HG02840 (cell line): ENCODE measurements around the gene UGCG.
"Not testable (repeated sequence)": the region's sequence is repeated elsewhere in the genome, so short reads cannot be mapped to it uniquely, and the experiment has no call there.

Experiments used
- ATAC-seq: cut with Tn5 transposase; IDR thresholded peaks from one replicate; pipeline ENCODE4 v1.9.1; 2021; ENCODE audit warnings: mild to moderate bottlenecking, moderate library complexity, moderate number of reproducible peaks; ENCODE audit not compliant: unreplicated experiment, low FRiP score

The UGCG gene

GRCh38 chr9:111895996-111896941 lies at the start of gene UGCG:
TSS of gene UGCG (plus strand) at chr9:111896814. CDS start at chr9:111897216, 402 bp downstream.
- ATAC-seq = peak; percentile 76

- no peak for ATAC-seq
These were observed 45.1 kb upstream of the UGCG start for GRCh38 chr9:111851553-111851952.

GRCh38 chr9:111852291-111852690 lies 44.3 kb upstream of the UGCG start:
- no peak for ATAC-seq

- ATAC-seq = no peak
These were observed 43.2 kb upstream of the UGCG start for GRCh38 chr9:111853450-111853827.

DNA sequence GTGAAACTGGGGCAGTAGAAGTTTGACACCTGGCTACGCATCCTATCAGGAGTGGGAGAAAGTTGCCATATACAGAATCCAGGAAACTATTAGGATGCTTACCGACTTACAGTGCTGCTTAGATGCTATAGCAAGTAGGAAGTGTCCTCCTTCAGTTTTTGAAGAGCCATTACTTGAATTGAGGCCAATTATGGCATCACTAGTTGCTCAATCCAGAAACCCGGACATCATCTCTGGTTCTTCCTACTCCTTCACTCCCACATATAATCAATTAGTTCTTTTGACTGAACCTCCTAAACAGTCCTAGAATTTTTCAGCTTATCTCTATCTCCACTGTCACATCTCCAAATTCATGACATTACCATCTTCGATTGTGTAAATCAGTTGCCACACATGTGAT lies 41.8 kb upstream of the UGCG start:
- ATAC-seq = no peak

DNA sequence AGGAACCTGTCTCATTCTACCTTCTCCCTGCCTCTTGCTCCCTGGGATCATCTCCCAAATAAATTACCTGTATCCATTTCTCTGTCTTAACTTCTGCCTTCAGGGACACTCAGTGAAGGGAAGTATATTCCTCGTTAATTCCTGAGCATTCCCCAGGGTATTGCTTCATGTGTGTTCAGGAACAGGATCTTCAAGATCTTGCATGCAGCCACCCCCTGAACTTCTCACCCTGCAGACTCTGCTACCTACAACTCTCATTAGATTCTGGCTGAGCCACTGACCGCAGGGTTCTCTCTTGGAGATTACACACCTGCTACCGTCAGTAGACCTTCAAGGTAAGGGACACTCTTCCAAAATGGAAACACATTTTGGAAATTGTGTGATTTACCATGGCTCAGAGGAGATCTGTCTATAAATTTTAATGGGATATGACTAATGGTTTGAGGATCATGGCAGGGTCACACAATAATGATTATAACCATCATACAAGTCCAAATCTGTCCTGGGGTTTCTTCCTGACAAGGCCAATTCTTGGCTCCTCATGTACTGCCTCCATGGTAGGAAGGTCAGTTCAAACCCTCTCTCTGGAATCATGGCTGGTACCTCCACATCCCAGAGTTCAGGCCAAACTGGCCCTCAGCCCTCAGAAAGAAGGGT lies 38.9 kb upstream of the UGCG start:
- no peak for ATAC-seq

- ATAC-seq = no peak
These were observed 36.2 kb upstream of the UGCG start for GRCh38 chr9:111860443-111860842.

- no peak for ATAC-seq
These were observed 33.0 kb upstream of the UGCG start for GRCh38 chr9:111863636-111864035.

GRCh38 chr9:111866976-111867375 lies 29.6 kb upstream of the UGCG start:
- ATAC-seq = no peak

DNA sequence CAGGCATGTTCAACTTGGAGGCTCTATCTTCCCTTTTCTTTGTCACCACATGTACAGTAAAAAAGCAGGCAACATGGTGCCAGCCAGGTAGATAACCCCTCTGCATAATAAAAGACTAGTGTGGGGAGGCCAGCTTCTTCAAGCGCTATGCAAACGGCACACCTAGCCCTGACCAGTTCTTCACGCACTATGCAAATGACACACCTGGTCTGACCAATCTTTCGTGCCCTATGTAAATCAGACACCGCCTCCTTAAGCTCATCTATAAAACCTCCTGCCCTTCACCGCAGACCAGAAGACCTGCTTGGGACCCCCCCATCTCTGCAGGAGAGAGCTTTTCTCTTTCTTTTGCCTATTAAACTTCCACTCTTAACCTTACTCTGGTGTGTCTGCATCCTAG lies 28.1 kb upstream of the UGCG start:
- no peak for ATAC-seq

- ATAC-seq = no peak
These were observed 25.7 kb upstream of the UGCG start for GRCh38 chr9:111870774-111871498.

DNA sequence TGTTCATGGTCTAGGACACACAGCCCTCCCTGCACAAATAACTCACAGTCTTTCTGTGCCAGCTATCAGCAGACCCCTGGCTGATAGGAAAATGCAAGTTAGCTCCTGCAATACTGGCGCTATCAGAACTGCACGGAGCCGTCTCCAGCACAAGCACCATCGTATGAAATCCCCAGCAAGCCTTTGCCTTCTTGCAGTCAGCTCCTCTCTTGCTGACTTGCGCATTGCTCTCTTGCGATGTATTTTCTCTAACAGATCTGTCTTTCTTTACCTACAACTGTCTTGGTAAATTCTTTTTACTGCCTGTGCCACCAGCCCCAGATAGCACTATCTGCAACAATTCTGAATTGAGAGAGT lies 25.1 kb upstream of the UGCG start:
- ATAC-seq = no peak

DNA sequence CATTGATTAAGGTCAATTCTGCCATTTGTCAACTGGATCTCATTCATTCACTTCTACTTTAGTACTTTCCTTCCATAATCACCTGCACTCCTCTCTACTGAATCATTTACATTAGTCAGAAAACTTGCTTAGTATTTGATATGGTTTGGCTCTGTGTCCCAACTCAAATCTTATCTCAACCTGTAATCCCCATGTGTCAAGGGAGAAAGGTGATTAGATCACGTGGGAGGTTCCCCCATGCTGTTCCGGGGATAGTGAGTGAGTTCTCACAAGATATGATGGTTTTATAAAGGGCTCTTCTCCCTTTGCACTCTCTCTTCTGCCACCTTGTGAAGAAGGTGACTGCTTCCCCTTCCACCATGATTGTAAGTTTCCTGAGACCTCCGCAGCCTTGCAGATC lies 23.7 kb upstream of the UGCG start:
- no peak for ATAC-seq

DNA sequence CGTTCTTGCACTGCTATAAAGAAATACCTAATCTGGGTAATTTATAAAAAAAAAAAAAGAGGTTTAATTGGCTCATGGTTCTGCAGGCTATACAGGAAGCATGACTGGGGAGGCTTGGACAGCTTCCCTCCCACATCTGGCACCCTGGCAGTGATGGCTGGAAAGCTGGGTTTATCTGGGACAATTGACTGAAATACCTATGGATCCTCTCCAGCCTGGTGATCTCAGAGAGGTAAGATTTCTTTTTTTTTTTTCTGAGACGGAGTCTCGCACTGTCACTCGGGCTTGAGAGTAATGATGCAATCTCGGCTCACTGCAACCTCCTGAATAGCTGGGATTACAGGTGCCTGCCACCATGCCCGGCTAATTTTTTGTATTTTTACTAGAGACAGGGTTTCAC lies 22.7 kb upstream of the UGCG start:
- no peak for ATAC-seq

DNA sequence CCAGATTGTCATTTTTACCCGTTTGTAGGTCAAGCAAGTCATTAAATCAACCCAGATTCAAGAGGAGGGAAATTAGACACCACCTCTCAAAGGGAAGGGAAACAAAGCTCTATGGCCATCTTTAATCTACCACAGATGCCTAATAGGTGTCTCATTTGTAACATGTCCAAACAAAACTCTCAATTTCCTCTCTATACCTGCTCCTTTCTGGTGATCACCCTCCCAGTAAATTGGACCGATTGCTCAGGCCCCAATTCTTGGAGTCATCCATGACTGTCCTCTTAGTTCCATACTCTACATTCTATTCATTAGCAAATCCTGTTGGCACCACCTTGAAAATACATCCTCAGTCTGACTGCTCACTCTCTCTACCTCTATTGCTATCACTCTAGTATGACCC lies 22.1 kb upstream of the UGCG start:
- ATAC-seq = no peak

DNA sequence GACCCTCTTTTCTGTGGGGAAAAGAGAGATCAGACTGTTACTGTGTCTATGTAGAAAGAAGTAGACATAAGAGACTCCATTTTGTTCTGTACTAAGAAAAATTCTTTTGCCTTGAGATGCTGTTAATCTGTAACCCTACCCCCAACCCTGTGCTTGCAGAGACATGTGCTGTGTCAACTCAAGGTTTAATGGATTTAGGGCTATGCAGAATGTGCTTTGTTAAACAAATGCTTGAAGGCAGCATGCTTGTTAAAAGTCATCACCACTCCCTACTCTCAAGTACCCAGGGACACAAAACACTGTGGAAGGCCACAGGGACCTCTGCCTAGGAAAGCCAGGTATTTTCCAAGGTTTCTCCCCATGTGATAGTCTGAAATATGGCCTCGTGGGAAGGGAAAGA lies 21.3 kb upstream of the UGCG start:
- ATAC-seq = not testable (repeated sequence)

DNA sequence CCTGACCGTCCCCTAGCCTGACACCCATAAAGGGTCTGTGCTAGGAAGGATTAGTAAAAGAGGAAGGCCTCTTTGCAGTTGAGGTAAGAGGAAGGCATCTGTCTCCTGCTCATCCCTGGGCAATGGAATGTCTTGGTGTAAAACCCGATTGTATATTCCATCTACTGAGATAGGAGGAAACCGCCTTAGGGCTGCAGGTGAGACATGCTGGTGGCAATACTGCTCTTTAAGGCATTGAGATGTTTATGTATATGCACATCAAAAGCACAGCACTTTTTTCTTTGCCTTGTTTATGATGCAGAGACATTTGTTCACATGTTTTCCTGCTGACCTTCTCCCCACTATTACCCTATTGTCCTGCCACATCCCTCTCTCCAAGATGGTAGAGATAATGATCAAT lies 20.9 kb upstream of the UGCG start:
- ATAC-seq = not testable (repeated sequence)

DNA sequence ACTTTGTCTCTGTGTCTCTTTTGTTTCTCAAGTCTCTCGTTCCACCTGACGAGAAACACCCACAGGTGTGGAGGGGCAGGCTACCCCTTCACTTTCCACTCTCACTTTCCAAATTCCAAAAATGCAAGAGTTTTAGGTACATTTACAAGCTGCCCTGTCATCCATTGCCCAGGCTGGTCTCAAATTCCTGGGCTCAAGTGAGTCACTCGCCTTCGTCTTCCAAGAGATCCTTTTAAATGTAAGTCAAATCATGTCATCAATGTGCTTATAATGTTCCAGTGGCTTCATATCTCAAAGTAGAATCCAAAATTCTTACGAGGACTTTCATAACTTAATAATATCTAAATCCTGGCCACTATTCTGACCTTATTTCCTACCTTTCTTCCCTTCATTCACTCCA lies 20.4 kb upstream of the UGCG start:
- no peak for ATAC-seq

DNA sequence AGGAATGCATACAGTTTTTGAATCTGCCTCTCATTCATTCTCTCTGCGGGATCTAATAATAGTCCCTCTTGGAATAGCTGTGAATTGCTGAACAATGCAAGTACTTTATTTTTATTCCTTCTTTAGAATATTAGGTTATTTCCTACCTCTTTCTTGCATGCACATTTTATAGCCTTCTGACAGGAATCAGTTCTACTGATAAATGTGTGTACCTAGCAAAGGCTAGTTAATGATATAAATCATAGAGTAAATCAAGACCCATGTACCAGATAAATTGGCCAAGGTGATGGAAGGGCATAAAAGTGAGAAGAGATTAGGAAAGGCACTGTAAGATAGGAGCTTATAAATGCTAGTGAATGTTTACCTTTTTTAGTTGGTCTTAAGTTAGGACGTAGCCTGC lies 19.2 kb upstream of the UGCG start:
- ATAC-seq = no peak

DNA sequence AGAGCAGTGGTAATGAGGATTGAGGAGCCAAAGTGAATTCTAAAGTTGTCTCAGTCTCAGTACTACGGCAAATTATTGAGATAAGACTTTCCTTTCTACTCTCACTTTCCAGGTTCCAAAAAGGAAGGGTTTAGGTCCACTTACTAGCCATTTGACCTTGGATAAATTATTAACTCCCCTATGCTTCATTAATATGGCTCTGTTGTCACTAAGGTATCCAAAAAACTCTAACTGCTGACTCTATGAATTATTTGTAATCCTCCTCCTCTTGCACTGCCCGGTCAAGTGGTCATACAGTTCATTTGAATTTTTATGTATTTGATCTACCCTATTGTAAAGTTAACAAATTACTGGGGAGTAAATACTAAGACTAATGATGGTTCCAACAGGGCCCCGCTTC lies 17.7 kb upstream of the UGCG start:
- ATAC-seq = no peak

DNA sequence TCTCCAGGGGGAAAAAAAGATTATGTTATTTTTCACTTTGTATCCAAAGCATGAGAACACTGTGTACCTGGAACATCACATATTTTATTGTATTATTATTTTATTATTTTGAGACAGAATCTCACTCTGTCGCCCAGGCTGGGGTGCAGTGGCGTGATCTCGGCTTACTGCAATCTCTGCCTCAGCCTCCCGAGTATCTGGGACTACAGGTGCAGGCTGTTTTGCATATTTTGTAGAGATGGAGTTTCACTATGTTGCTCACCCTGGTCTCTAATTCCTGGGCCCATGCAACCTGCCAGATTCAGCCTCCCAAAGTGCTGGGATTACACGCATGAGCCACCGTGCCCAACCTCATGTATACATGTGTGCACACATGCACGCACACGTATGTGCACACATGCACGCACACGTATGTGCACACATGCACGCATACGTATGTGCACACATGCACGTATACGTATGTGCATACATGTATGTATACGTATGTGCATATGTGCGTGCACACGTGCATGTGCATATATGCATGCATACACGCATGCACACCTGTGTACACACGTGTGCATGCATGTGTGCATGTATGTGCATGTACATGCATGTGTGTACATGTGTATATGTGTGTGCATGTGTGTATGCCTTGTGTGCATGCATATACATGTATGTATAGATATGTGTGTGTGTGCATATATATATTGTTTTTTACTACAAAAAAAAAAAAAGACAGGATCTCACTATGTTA lies 9.5 kb upstream of the UGCG start:
- no peak for ATAC-seq
